Measurements from ENCODE around the gene EXOC4. TPM values are rescaled to one million over a fixed set of nuclear protein-coding genes. Genes with fewer than 3 reads are reported as not detected.

EXOC4 gene
- total RNA-seq, 1 donor from 2014 or later: 41.3 TPM

GRCh38 chr7:134058521-134058920 is 805.6 kb downstream of the EXOC4 start:
- no peak overlapping the region for H3K4me3 ChIP-seq (ENCODE audit: low read depth, low read length)
- DNase-seq (ENCODE audit: low read depth): no peak
- TF ChIP-seq, protein P1, sequence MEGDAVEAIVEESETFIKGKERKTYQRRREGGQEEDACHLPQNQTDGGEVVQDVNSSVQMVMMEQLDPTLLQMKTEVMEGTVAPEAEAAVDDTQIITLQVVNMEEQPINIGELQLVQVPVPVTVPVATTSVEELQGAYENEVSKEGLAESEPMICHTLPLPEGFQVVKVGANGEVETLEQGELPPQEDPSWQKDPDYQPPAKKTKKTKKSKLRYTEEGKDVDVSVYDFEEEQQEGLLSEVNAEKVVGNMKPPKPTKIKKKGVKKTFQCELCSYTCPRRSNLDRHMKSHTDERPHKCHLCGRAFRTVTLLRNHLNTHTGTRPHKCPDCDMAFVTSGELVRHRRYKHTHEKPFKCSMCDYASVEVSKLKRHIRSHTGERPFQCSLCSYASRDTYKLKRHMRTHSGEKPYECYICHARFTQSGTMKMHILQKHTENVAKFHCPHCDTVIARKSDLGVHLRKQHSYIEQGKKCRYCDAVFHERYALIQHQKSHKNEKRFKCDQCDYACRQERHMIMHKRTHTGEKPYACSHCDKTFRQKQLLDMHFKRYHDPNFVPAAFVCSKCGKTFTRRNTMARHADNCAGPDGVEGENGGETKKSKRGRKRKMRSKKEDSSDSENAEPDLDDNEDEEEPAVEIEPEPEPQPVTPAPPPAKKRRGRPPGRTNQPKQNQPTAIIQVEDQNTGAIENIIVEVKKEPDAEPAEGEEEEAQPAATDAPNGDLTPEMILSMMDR (conservative IDR thresholded peaks at IDR 0.05; ENCODE audit: low read depth, low read length): no peak

DNA sequence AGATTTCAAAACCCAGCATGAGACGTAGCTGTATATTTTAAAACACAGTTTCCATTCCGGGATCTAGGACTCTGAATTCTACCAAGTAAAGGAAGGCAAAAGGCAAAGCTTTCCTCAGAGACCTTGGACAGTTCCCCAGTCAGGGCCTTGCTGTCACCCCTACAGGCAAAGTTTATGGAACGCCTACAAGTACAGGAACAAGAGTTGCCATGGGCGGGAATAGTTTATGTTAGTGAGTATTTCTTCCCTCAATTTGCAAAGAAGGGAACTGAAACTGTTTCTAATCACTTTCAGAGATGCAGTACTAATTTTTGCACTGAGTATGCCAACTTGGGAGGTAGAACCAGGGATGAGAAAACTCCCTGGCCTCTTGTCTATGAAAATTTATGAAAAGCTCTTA is 806.1 kb downstream of the EXOC4 start:
- DNase-seq (ENCODE audit: low read depth): no peak
- no peak overlapping the region for H3K4me3 ChIP-seq (ENCODE audit: low read depth, low read length)
- TF ChIP-seq, protein P1 (conservative IDR thresholded peaks at IDR 0.05; ENCODE audit: low read depth, low read length): no peak

GRCh38 chr7:134059921-134060320 is 807.0 kb downstream of the EXOC4 start:
- TF ChIP-seq, protein P1 (conservative IDR thresholded peaks at IDR 0.05; ENCODE audit: low read depth, low read length): no peak
- no peak for DNase-seq (ENCODE audit: low read depth)
- H3K4me3 ChIP-seq (ENCODE audit: low read depth, low read length): no peak overlapping the region

- DNase-seq (ENCODE audit: low read depth): no peak
- TF ChIP-seq, protein P1 (conservative IDR thresholded peaks at IDR 0.05; ENCODE audit: low read depth, low read length): no peak
Measured at GRCh38 chr7:134060874-134061273, 808.0 kb downstream of the EXOC4 start.

GRCh38 chr7:134062460-134062859 is 809.6 kb downstream of the EXOC4 start:
- TF ChIP-seq, protein P1 (conservative IDR thresholded peaks at IDR 0.05; ENCODE audit: low read depth, low read length): no peak
- DNase-seq (ENCODE audit: low read depth): no peak

More at GRCh38 chr7:134060874-134061273, 808.0 kb downstream of the EXOC4 start:
- H3K4me3 ChIP-seq (ENCODE audit: low read depth, low read length): no peak overlapping the region

GRCh38 chr7:134065415-134065814 is 812.5 kb downstream of the EXOC4 start:
- DNase-seq (ENCODE audit: low read depth): no peak
- TF ChIP-seq, protein P1 (conservative IDR thresholded peaks at IDR 0.05; ENCODE audit: low read depth, low read length): no peak
- no peak overlapping the region for H3K4me3 ChIP-seq (ENCODE audit: low read depth, low read length)

More at GRCh38 chr7:134062460-134062859, 809.6 kb downstream of the EXOC4 start:
- no peak overlapping the region for H3K4me3 ChIP-seq (ENCODE audit: low read depth, low read length)

GRCh38 chr7:134067164-134067563 is 814.3 kb downstream of the EXOC4 start:
- no peak for DNase-seq (ENCODE audit: low read depth)
- no peak overlapping the region for H3K4me3 ChIP-seq (ENCODE audit: low read depth, low read length)
- TF ChIP-seq, protein P1 (conservative IDR thresholded peaks at IDR 0.05; ENCODE audit: low read depth, low read length): no peak
